ENCODE data around the gene KRT31.
"Not testable (repeated sequence)": the region's sequence is repeated elsewhere in the genome, so short reads cannot be mapped to it uniquely, and the experiment has no call there.

The KRT31 gene

DNA sequence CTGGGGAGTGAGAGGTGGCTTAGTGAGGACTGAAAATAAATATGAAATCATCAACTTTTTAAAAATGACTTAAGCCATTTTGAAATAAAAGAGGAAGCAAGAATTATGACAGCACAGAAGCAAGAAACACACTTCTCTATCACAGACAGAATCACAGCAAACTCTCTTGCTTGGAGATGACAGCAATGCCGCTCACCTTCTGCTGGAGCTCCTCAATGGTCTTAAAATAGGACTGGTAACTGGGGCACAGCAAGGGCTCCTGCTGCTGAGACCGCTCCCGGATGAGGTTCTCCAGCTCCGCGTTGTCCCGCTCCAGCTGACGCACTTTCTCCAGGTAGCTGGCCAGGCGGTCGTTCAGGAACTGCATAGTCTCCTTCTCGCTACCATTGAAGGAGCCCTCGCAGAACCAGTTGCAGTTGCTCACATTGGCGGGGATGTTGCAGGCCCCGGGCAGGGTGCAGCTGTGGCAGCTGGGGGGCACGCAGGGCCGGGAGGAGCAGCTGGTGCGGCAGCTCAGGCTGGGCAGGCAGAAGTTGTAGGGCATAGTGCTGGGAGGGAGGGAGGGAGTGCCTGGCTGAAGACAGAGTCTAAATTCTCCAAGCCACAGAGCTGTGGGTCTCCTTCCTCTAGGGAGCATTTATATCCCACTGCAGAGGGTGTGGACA lies at the start of gene KRT31:
KRT31 (minus strand) TSS at position 613 of the 665 bp plus-strand sequence; CDS start at position 544, 69 bp downstream.
- no peak for DNase-seq (ENCODE audit: low read depth)

GRCh38 chr17:41446806-41447205 lies 49.4 kb upstream of the KRT31 start:
- DNase-seq (ENCODE audit: low read depth) = no peak

- DNase-seq (ENCODE audit: low read depth) = no peak
Measured at GRCh38 chr17:41444640-41445039, 47.2 kb upstream of the KRT31 start.

DNA sequence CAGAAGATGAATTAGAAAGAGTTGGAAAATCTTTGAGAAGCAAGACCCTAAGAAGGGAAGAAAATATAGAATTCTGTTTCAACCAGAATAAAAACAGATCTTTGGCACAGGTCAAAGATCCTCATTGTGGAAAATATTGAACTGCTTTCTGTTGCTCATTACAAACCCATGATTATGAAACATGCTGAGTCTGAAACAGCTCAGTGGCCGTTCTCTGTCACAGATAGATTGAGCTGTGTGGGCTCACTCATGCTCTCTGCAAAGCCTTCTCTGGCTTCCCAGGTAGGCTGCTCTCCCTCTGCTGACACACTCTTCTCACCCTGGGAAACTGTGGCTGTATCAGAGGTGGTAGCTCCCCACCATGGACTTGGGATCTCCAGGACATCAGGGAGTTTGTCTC lies 46.8 kb upstream of the KRT31 start:
- no peak for DNase-seq (ENCODE audit: low read depth)

GRCh38 chr17:41442739-41443138 lies 45.3 kb upstream of the KRT31 start:
- DNase-seq (ENCODE audit: low read depth) = no peak

- DNase-seq (ENCODE audit: low read depth) = no peak
Measured at GRCh38 chr17:41440531-41441033, 43.2 kb upstream of the KRT31 start, which contains the start of gene KRT38. KRT38 (minus strand) TSS chr17:41440983; CDS start chr17:41440921, 62 bp downstream.

GRCh38 chr17:41439375-41439774 lies 42.0 kb upstream of the KRT31 start:
- DNase-seq (ENCODE audit: low read depth) = no peak

DNA sequence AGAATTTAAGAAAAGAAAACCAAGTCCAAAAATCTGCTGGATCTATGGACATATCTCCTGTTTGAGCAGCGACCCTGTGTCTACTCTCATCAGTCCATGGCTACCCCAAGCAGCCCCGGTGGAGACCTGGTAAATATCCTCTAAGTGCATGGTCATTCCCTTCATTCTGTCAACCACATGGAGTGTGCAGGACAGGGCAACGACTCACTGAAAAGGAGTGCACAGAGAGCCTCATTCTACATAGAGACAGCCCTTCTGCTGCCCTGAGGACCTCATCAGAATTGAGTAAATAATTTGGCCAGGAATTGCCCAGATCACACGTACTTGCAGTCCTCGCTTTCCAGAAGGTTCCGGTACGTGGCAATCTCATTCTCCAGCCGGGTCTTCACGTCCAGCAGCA lies 40.4 kb upstream of the KRT31 start:
- DNase-seq (ENCODE audit: low read depth) = no peak

GRCh38 chr17:41437254-41437653 lies 39.8 kb upstream of the KRT31 start:
- no peak for DNase-seq (ENCODE audit: low read depth)

GRCh38 chr17:41434415-41434814 lies 37.0 kb upstream of the KRT31 start:
- no peak for DNase-seq (ENCODE audit: low read depth)

DNA sequence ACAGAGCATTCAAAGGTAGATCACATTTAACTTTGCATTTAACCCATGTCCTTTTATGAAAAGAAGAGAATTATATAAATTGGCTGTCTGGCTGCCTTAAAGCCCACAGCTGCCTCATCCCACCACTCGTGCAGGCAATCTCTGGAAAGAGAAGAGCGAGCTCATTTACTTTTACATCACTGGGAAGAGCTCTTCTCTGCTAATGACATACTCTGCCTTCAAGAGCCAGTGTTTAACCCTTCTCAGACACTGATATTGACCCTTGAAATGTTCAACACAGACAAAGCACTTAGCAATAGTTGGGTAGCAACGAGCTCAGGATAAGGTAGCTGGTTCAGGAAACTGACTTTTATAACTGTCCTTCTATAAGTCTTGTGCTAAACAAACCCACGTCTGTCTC lies 36.6 kb upstream of the KRT31 start:
- no peak for DNase-seq (ENCODE audit: low read depth)

GRCh38 chr17:41433586-41433985 lies 36.2 kb upstream of the KRT31 start:
- no peak for DNase-seq (ENCODE audit: low read depth)

DNA sequence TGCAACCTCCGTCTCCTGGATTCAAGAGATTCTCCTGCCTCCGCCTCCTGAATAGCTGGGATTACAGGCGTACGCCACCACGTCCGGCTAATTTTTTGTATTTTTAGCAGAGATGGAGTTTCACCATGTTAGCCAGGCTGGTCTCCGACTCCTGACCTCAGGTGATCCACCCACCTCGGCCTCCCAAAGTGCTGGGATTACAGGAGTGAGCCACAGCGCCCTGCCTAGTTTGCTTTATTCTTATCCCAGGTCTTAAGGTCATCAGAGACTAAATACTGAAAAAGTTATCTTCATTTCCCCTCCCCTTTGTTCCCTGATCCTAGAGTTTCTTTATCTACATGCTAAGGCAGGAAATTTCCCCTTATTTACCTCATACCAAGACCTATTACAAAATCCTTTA lies 33.0 kb upstream of the KRT31 start:
- not testable (repeated sequence) for DNase-seq (ENCODE audit: low read depth)

DNA sequence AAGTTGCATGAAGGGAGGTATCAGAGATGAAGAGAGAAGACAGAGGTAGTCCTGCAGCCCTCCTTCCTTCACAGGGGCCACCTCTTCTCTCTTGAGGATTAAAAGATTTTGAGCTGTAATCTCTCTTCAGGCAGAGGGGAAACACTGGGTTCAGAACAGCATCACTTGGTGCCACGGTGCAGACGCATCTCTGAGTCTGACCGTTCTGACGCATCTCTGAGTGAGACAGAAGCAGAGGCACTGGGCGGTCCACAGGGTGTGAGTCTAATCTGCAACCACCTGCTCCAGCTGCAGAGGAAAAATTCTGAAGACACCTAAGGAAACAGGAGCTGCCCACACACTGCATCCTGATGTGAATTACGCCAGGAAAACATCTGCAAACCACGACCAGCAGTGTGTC lies 32.3 kb upstream of the KRT31 start:
- DNase-seq (ENCODE audit: low read depth) = no peak

- no peak for DNase-seq (ENCODE audit: low read depth)
Measured at GRCh38 chr17:41428591-41429291, 31.3 kb upstream of the KRT31 start.

- no peak for DNase-seq (ENCODE audit: low read depth)
Measured at GRCh38 chr17:41424111-41424635, 26.8 kb upstream of the KRT31 start, which contains the start of gene KRT37. KRT37 (minus strand) TSS chr17:41424585; CDS start chr17:41424523, 62 bp downstream.

DNA sequence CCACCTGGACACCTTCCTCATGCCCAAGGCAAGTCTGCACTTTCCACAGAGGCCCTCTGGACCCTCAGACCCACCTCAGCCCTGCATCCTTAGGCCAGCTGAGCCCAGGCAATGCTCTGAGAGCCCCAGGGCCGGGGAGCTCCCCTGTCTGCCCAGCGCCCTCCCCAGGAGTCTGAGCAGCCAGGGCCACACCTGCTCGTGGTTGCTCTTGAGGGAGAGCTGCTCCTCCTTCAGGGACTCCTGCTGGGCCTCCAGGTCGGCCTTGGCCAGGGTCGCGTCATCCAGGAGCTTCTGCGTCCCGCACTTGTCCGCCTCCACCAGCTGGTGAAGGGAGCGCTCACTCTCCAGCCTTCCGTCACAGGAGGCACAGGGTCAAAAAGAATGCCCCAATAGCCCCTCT lies 25.2 kb upstream of the KRT31 start:
- DNase-seq (ENCODE audit: low read depth) = not testable (repeated sequence)

GRCh38 chr17:41421617-41422016 lies 24.2 kb upstream of the KRT31 start:
- DNase-seq (ENCODE audit: low read depth) = no peak

DNA sequence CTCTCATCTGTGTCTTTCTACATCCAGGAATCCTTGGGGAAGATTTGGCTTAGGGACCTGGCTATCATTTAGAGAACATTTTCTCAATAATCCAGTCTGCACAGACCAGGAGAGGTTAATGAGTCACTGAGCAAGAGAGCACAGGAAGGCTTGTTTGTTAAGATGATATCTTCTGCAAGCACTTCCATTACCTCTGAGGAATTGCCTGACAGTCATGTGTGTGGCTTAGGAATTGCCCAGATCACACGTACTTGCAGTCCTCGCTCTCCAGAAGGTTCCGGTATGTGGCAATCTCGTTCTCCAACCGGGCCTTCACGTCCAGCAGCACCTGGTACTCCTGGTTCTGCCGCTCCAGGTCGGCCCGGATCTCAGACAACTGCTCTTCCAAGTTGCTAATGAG lies 23.7 kb upstream of the KRT31 start:
- DNase-seq (ENCODE audit: low read depth) = no peak

DNA sequence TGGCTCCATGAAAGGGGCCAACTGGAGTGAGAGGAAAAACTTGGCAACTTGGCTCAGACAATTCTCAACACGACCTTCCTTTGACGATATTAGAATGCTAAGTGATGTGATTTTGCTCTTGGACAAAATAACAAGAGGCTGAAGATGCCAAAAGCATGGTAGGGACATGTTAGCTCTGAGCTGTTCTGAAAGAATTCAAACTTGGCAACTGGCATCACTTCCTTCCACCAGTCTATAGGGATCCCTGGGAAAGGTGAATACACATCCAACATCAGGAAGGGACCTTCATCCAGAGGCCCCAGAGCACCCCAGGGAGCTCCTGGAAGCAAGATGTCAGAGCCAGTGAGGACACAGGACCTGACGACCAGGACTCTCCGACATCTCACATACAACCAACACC lies 22.7 kb upstream of the KRT31 start:
- no peak for DNase-seq (ENCODE audit: low read depth)

- DNase-seq (ENCODE audit: low read depth) = no peak
Measured at GRCh38 chr17:41419716-41420115, 22.3 kb upstream of the KRT31 start.

GRCh38 chr17:41418116-41418860 lies 20.9 kb upstream of the KRT31 start:
- no peak for DNase-seq (ENCODE audit: low read depth)

Data from T-helper 22 cell (primary cell).